Renal cortical epithelial cell (primary cell): ENCODE results near the gene CSAG3. TPM values are rescaled to one million over a fixed set of nuclear protein-coding genes. Genes with fewer than 3 reads are reported as not detected.

Experiments
- total RNA-seq: library from RNA; depleted of rRNA; stranded (reverse); fragments of >200 nt; gene quantifications from 2 replicates; pipeline ENCODE4 v1.2.3, GENCODE V29; 2014

CSAG3 gene
- total RNA-seq, 1 donor from 2014 or later = not detected

Other genes starting within 250 kb of the CSAG3 start
- gene GABRQ, start 121.3 kb upstream of the CSAG3 start, total RNA-seq = 0.60 TPM in 1 of 2 replicates, not detected in the other
- gene MAGEA3, start 60.4 kb upstream of the CSAG3 start, total RNA-seq = not detected in 2 replicates
- gene CSAG2, start 49.9 kb upstream of the CSAG3 start, total RNA-seq = not detected in 2 replicates
- gene MAGEA2B, start 44.6 kb upstream of the CSAG3 start, total RNA-seq = not detected in 2 replicates
- gene CSAG1, start 25.5 kb upstream of the CSAG3 start, total RNA-seq = not detected in 2 replicates
- not detected in 2 replicates for gene MAGEA12, start 25.5 kb upstream of the CSAG3 start, total RNA-seq
- not detected in 2 replicates for gene MAGEA2, start 5.4 kb upstream of the CSAG3 start, total RNA-seq
- gene MAGEA6, start 10.5 kb downstream of the CSAG3 start, total RNA-seq = not detected in 2 replicates
- 47.8 and 81.1 TPM in 2 replicates for gene CETN2, start 71.5 kb downstream of the CSAG3 start, total RNA-seq
- gene NSDHL, start 71.8 kb downstream of the CSAG3 start, total RNA-seq = 15.6 and 24.1 TPM in 2 replicates
- 45.3 and 63.4 TPM in 2 replicates for gene ZNF185, start 138.8 kb downstream of the CSAG3 start, total RNA-seq
- gene PNMA5, start 234.9 kb downstream of the CSAG3 start, total RNA-seq = not detected in 2 replicates